Measurements from ENCODE around the gene RNU5D-1.
"Not testable (repeated sequence)": the region's sequence is repeated elsewhere in the genome, so short reads cannot be mapped to it uniquely, and the experiment has no call there.

Gene RNU5D-1

DNA sequence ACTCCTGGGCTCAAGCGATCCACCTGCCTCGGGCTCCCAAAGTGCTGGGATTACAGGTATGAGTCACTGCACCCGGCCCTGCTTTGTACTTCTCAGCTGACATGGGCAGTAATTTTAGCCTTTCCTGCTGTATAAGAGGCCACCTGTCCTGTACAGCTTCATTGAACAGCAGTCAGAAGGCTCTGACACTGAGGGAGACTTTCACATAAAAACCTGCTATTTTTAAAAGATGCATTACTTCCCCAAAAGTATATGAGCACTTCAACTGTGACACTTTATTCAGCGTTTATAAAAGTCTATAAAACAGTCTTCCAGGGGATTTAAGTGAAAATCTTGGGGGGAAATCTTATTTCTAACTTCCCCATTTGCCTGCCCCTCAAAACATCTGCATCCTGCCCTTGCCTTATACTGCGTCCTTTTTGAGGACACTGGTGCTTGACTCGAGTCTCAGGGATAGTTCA, 17.6 kb downstream of the RNU5D-1 start:
- peak; percentile 91 for FAIRE-seq
- TF ChIP-seq POLR2A (IDR thresholded peaks at IDR 0.05; ENCODE audit: low read depth, low read length) (no peak), TAF1 (IDR thresholded peaks at IDR 0.05; ENCODE audit: borderline replicate concordance, low read depth, low read length) (no peak), POLR2AphosphoS5 (IDR thresholded peaks at IDR 0.05; ENCODE audit: low read depth, low read length) (no peak)

DNA sequence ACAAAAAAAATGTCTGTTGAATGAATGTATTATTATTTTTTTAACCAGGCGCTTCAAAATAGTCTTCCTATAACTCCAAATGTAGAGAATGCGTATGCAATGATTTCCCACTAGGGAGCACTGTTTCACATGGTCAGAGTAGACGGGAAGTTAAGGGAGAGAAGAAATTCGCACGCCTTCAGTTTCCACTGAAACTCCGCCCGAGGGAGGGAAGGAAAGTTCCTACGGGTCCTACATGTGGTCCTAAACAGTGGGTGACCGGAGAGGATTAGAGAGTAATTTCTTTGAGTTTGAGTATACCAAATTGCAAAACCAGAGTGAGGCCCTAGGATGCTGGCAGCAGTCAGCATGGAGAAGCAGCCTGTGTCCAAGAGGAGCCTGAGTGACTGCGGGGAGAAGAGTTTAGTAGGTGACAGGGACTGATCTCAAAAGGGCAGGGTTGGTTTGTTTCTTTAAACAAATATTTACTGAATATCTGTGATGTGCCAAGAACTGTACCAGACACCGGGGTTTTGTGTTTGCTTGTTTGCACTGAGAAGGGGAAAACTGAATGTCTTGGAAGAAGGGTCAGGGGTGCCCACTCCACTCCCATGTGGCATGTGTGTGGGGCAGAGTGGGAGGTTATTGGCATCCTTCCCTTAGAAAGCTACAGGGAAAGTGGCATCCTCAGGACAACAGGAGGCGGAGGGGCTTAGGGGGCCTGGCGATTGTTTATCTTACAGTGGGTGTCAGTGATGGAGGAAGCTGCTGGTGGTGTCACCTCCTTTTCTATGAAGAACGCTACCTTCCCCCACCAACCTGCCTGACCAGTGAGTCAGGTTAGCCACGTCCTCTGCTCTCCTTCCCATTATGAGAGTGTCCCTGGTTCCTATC, 22.8 kb downstream of the RNU5D-1 start:
- FAIRE-seq (peak; percentile 92), DNase-seq (ENCODE audit: insufficient read length) (no peak)
- TF ChIP-seq TAF1 (IDR thresholded peaks at IDR 0.05; ENCODE audit: borderline replicate concordance, low read depth, low read length) (no peak), POLR2AphosphoS5 (IDR thresholded peaks at IDR 0.05; ENCODE audit: low read depth, low read length) (no peak), POLR2A (IDR thresholded peaks at IDR 0.05; ENCODE audit: low read depth, low read length) (no peak)

More for the DNA sequence above, 17.6 kb downstream of the RNU5D-1 start:
- no peak for DNase-seq (ENCODE audit: insufficient read length)

DNA sequence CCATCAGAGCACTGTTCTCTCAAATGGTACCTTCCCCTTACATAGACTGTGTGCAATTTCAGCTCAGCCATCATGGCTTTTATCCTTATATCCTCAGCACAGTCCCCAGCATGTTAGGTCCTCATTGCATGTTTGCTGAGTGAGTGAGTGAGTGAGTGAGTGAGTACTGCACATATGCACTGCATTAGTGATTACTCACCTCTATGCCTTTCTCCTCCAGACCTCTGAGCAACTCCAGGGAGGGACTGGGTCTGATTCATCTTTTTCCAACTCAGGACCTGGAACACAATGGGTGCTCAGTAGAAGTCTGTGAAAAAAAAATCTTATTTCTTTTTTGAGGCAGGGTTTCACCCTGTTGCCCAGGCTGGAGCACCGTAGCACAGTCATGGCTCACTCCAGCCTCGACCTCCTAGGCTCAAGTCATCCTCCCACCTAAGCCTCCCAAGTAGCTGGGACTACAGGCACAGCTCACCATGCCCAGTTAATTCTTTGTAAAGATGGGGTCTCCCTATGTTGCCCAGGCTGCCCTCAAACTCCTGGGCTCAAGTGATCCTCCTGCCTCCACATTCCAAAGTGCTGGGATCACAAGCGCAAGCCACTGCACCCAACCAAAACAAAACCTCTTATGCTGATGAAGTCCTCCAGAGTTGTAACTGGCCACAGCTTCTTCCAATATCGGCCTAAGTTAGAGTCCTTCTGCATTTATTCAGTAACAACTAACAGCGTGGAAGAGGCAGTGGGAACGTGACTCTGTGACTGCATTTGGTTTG, 23.7 kb downstream of the RNU5D-1 start:
- DNase-seq (ENCODE audit: insufficient read length) (no peak), FAIRE-seq (peak; percentile 14)
- TF ChIP-seq TAF1 (IDR thresholded peaks at IDR 0.05; ENCODE audit: borderline replicate concordance, low read depth, low read length) (no peak), POLR2AphosphoS5 (IDR thresholded peaks at IDR 0.05; ENCODE audit: low read depth, low read length) (no peak), POLR2A (IDR thresholded peaks at IDR 0.05; ENCODE audit: low read depth, low read length) (no peak)

DNA sequence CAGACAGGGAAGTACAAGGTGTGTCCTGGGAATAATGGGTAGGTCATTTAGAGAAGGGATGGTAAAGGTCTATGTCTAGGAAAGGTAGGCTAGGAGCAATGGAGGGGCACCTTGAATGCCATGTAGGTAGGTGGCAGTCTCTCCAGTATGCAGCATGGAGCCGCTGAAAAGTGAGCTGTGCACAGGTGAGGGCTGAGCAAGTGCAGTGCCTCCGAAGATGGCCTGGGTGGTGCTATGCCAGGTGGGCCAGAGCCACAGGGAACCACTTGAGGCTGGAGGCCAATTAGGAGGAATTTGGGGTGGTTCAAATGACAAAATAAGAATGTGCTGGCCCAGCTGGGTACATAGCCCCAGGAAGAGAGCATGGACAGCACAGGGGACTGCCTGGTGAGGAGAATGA, 25.0 kb downstream of the RNU5D-1 start:
- no peak for TF ChIP-seq POLR2A (IDR thresholded peaks at IDR 0.05; ENCODE audit: low read depth, low read length)
- TF ChIP-seq TAF1 (IDR thresholded peaks at IDR 0.05; ENCODE audit: borderline replicate concordance, low read depth, low read length), result no peak
- TF ChIP-seq POLR2AphosphoS5 (IDR thresholded peaks at IDR 0.05; ENCODE audit: low read depth, low read length), result no peak
- FAIRE-seq, result no peak
- no peak for DNase-seq (ENCODE audit: insufficient read length)

DNA sequence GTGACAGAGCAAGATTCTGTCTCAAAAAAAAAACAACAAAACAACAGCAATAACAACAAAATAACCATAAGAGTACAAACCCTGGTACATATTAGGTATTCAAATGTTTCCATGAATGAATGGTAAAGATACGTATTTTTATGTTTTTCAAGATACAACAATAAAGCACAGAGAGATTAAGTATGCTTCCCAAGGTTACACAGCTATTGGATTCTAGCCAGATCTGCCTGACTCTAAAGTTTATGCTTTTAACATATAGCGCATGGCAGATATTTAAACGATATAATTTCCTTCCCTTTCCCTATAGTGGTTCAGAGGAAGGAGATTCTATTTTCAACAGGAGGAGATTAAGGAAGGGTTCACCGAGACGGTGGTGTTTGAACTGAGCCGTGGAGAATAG, 25.5 kb downstream of the RNU5D-1 start:
- TF ChIP-seq POLR2A (IDR thresholded peaks at IDR 0.05; ENCODE audit: low read depth, low read length), result no peak
- no peak for TF ChIP-seq TAF1 (IDR thresholded peaks at IDR 0.05; ENCODE audit: borderline replicate concordance, low read depth, low read length)
- no peak for TF ChIP-seq POLR2AphosphoS5 (IDR thresholded peaks at IDR 0.05; ENCODE audit: low read depth, low read length)
- DNase-seq (ENCODE audit: insufficient read length) (no peak), FAIRE-seq (no peak)

DNA sequence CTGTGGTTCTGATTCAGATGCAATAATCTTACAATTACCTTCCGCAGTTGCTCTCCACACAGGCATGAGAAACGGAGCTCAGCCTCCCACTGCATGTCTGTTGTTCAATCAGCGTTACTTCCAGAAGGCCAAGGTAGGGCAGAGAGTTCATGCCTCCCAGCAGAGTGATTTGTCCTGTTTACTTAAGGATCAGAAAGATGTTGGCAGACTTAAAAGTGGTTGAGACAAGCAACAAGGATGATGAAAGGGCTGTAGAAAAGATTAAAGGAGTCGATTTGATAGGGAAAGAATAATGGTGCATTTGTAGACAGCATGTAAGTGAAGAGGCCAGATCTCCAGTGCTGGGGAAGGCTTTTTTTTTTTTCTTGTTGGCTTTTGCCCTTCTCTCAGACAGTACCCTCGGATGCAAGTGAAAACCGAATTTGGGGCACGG, 29.8 kb downstream of the RNU5D-1 start:
- no peak for FAIRE-seq
- DNase-seq (ENCODE audit: insufficient read length), result no peak
- TF ChIP-seq TAF1 (IDR thresholded peaks at IDR 0.05; ENCODE audit: borderline replicate concordance, low read depth, low read length), result no peak

DNA sequence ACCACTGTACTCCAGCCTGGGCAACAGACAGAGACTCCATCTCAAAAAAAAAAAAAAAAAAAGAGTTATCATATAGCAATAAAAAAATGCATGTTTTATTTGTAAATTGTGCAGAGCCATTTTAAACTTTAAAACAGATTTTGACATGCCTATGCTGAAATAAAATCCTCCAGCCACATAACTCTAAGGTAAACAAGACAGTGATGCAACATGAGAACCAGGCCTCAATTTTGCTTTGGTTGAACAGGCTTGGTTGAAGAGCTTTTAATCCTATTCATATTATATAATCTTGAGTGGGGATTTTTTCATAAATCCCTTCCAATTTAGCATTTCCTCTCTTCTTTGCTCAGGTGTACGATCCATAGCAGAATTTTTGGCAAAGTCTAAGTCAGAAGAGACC, 30.4 kb downstream of the RNU5D-1 start:
- DNase-seq (ENCODE audit: insufficient read length) (no peak), FAIRE-seq (no peak)
- TF ChIP-seq POLR2A (IDR thresholded peaks at IDR 0.05; ENCODE audit: low read depth, low read length) (no peak), POLR2AphosphoS5 (IDR thresholded peaks at IDR 0.05; ENCODE audit: low read depth, low read length) (no peak), TAF1 (IDR thresholded peaks at IDR 0.05; ENCODE audit: borderline replicate concordance, low read depth, low read length) (no peak)

DNA sequence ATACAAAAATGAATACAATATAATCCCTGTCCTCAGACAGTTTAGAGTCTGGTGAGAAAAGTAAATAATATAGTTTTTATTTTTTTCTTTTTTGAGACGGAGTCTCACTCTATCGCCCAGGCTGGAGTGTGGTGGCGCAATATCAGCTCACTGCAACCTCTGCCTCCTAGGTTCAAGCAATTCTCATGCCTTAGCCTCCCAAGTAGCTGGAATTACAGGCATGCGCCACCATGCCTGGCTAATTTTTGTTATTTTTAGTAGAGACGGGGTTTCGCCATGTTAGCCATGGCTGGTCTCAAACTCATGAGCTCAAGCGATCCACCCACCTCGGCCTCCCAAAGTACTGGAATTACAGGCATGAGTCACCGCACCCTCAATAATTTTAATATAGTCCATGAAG, 31.6 kb downstream of the RNU5D-1 start:
- not testable (repeated sequence) for DNase-seq (ENCODE audit: insufficient read length); FAIRE-seq

DNA sequence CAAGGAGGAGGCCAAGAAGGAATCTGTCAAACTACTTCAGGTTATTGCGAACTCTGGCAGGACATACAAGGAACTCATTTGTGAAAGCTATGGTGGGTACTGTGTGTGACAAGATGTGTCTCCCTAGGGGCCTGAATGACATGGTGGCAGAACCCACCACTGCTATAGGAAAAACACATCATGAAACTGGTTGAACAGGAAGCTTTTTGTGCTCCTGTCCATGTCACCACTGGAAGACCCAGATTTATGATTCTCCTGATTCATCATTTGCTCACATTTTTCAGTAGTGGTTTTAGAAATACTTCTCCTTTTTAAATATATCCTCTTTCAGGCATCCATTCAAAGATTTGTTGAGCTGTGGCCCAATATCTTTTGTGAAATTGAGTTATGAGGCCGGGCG, 32.8 kb downstream of the RNU5D-1 start:
- FAIRE-seq (peak; percentile 53), DNase-seq (ENCODE audit: insufficient read length) (no peak)
- TF ChIP-seq POLR2A (IDR thresholded peaks at IDR 0.05; ENCODE audit: low read depth, low read length) (no peak), TAF1 (IDR thresholded peaks at IDR 0.05; ENCODE audit: borderline replicate concordance, low read depth, low read length) (no peak), POLR2AphosphoS5 (IDR thresholded peaks at IDR 0.05; ENCODE audit: low read depth, low read length) (no peak)

DNA sequence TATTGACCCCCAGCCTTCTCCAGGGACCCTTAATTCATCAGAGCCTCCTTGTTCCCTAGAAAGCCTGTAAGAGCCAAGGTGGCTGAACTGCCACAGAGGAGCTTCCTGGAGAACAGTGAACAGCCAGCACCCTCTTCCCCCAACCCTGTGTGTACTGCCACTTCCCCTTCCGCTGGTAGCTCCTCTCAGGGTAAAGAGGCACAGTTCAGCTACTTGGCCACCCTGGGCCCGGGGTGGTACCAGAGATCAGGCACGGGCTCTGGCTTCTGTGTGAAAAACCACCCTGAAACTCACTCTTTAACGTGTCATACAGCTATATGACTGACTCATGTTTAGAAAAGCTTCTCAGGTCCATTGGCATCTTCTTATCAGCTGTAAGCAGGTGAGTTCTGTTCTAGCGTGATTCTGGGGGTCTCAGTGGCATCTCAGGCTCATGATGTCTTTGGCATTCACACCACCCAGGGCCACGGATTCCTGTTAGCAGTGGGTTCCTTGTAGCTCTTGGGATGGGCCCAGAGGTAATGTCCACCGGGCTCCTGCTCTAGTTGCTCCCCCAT, 34.1 kb downstream of the RNU5D-1 start:
- TF ChIP-seq TAF1 (IDR thresholded peaks at IDR 0.05; ENCODE audit: borderline replicate concordance, low read depth, low read length), result no peak
- 0 out of 2 replicates have a peak, but pooled peaks have one; percentile 21 for TF ChIP-seq POLR2A (IDR thresholded peaks at IDR 0.05; ENCODE audit: low read depth, low read length)
- TF ChIP-seq POLR2AphosphoS5 (IDR thresholded peaks at IDR 0.05; ENCODE audit: low read depth, low read length), result no peak
- no peak for FAIRE-seq
- no peak for DNase-seq (ENCODE audit: insufficient read length)

DNA sequence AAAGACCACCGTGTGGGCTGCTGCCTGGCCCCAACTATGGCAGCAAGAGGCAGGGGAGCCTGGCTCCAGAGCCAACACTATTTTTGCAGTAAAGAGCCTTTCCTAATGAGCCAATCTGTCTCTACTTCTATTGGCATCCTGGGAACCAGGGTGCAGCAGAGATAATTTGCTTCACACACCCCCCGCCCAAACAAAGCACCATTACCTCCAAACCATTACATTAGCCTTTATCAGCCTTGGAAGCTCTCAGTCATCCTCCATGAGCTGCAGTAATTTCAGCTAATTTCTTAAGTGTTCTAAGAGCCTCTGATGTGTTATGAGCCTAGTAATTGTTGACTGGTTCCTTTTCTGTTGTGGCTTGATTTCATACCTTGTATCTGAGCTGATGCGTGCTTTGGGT, 34.9 kb downstream of the RNU5D-1 start:
- TF ChIP-seq POLR2A (IDR thresholded peaks at IDR 0.05; ENCODE audit: low read depth, low read length), result no peak
- no peak for TF ChIP-seq POLR2AphosphoS5 (IDR thresholded peaks at IDR 0.05; ENCODE audit: low read depth, low read length)
- TF ChIP-seq TAF1 (IDR thresholded peaks at IDR 0.05; ENCODE audit: borderline replicate concordance, low read depth, low read length), result no peak
- FAIRE-seq (no peak), DNase-seq (ENCODE audit: insufficient read length) (no peak)
